ENCODE results near the gene KLHL36. TPM values are rescaled to one million over a fixed set of nuclear protein-coding genes. Genes with fewer than 3 reads are reported as not detected.
A peak's percentile ranks its signal among the peaks of the same experiment; 100 is the strongest.

KLHL36 gene
- total RNA-seq, 4 donors from 2014 or later: 70.5 to 114 (median 80.5) TPM

DNA sequence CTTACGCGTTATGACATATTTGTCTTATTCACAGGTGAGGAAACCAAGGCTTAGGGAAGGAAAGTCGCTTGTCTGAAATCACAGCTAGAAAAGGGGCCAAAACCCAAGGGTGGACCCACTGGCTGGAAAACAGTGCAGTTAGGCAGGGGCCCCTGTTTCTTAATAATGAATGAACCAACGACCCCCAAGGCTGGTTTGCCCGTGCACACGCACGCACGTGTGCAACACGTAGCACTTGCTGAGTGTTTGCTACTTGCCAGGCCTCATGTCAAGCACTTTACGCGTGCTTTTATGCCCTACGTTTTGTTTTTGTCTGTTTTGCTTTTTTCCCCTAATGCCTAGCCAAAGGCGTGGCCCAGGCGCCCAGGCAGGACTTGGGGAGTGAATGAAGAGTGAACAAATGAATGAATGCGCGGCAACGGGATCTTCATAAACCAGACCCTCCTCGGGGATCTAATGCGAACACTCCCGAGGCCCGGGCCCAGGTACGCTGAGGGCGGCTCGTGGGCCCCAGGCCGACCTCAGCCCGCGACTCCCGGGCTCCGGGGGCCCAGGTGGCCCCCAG lies 50.9 kb downstream of the KLHL36 start:
- 52 to 53% methylated on average over 5 to 10 of the region's 29 CpGs for WGBS, 2 donors (ENCODE audit: low coverage in 1 of 2)
- TF ChIP-seq POLR2AphosphoS5 (IDR thresholded peaks at IDR 0.05) (no peak), EP300 (IDR thresholded peaks at IDR 0.05) (no peak)
- ATAC-seq: no peak
- Histone ChIP-seq H3K4me1 (peaks cover 0 to 42% (median 10%) of the 10 kb centered on the region in 3 donors), H3K36me3 (no peaks in the 10 kb centered on the region), H3K9me3 (no peaks in the 10 kb centered on the region), H3K27me3 (no peaks in the 10 kb centered on the region), H3K4me3 (peak overlapping the region; percentile 78 to 86), H3K27ac (peak overlapping the region in 3 of 4 donors; percentile 84 to 92 (median 84))

GRCh38 chr16:84699712-84700445 lies 51.6 kb downstream of the KLHL36 start, which contains the start of gene USP10:
TSS of gene USP10 (plus strand) at chr16:84700000. CDS start at chr16:84700091, 91 bp downstream.
- Histone ChIP-seq H3K9me3 (no peaks in the 10 kb centered on the region), H3K4me3 (peak within 1 kb of the TSS; percentile 78 to 86), H3K27me3 (no peaks in the 10 kb centered on the region), H3K4me1 (peaks cover 0 to 42% (median 10%) of the 10 kb centered on the region in 3 donors), H3K36me3 (no peaks in the 10 kb centered on the region), H3K27ac (peak within 1 kb of the TSS; percentile 37 to 92 (median 84))
- no CpG with 5 or more reads among the region's 97 CpGs for whole genome bisulfite sequencing, 2 donors (ENCODE audit: low coverage in 1 of 2)
- TF ChIP-seq CTCF (IDR thresholded peaks at IDR 0.05): peak in 1 of 4 experiments; percentile 2
- TF ChIP-seq POLR2A (IDR thresholded peaks at IDR 0.05): peak; percentile 39 to 44
- peak; percentile 21 for TF ChIP-seq POLR2AphosphoS5 (IDR thresholded peaks at IDR 0.05)
- TF ChIP-seq EP300 (IDR thresholded peaks at IDR 0.05): no peak
- peak; percentile 95 for ATAC-seq

DNA sequence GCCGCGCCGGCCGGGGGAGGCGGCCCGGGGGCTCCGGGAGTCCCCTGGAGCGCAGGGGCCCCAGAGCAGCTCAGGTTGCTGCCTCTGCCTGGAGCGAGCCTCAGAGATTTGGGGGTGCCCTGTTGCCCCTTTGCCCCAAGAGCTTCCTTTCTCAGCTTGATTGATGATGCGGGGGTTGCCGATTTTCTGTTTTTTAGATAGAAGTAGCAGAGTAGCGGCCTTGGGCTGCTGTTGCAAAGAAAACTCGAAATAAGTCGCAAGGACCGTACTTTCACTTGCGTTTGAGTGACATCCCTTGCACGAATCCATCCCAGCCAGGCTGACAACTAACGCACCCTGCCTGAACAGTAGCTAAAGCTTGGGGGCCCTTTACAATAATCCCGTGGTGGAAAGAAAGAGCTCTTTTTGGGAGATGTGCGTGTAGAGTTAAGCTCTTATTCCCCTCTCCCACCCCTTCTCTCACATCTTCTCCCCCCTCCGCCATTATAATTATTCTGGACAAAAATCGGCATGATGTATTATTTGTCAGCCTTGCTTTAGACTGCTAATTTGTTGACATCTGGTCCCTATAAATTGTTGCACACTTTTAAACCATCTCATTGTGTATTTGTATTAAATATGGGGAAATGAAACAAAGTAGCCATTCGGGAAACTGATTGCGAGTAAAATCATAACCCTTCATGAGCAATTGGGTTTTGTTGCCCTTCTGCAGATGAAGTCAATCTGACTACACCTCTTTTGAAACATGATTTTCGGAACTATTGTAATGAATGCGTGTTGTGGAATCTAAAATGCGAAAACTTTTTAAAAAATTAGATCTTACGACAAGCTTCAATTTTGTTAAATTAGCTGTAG lies 52.4 kb downstream of the KLHL36 start:
- 8 to 14% methylated on average over 16 of the region's 28 CpGs for WGBS, 2 donors (ENCODE audit: low coverage in 1 of 2)
- Histone ChIP-seq H3K36me3 (no peaks in the 10 kb centered on the region), H3K27me3 (no peaks in the 10 kb centered on the region), H3K4me3 (peak overlapping the region; percentile 78 to 86), H3K9me3 (no peaks in the 10 kb centered on the region), H3K4me1 (peaks cover 0 to 42% (median 10%) of the 10 kb centered on the region in 3 donors), H3K27ac (peak overlapping the region; percentile 37 to 92 (median 84))
- no peak for TF ChIP-seq POLR2A (IDR thresholded peaks at IDR 0.05)
- TF ChIP-seq CTCF (IDR thresholded peaks at IDR 0.05): no peak
- TF ChIP-seq EP300 (IDR thresholded peaks at IDR 0.05): no peak
- TF ChIP-seq POLR2AphosphoS5 (IDR thresholded peaks at IDR 0.05): no peak
- no peak for ATAC-seq

GRCh38 chr16:84703681-84704080 lies 55.4 kb downstream of the KLHL36 start:
- ATAC-seq: no peak
- 84 to 92% methylated on average over 5 to 10 of the region's 10 CpGs for WGBS, 2 donors (ENCODE audit: low coverage in 1 of 2)

More at GRCh38 chr16:84703681-84704080, 55.4 kb downstream of the KLHL36 start:
- Histone ChIP-seq H3K4me1 (peaks cover 0 to 60% (median 10%) of the 10 kb centered on the region in 3 donors), H3K4me3 (no peak overlapping the region), H3K27ac (no peak overlapping the region), H3K9me3 (no peaks in the 10 kb centered on the region), H3K27me3 (no peaks in the 10 kb centered on the region), H3K36me3 (no peaks in the 10 kb centered on the region)
- TF ChIP-seq POLR2A (IDR thresholded peaks at IDR 0.05) (no peak), EP300 (IDR thresholded peaks at IDR 0.05) (no peak), CTCF (IDR thresholded peaks at IDR 0.05) (no peak), POLR2AphosphoS5 (IDR thresholded peaks at IDR 0.05) (no peak)

Measured in gastroesophageal sphincter (tissue), 4 donors.